OCI-LY3 (cell line): Measurements from ENCODE around the gene MYH9.

ENCODE experiments used
- CTCF ChIP-seq: fragments of 200-600, 300-600 bp; sonication (generic); IDR thresholded peaks from 2 replicates; pipeline ENCODE4 v1.5.1; 2014; ENCODE audit warnings: antibody characterized with exemption, low read length, low read depth
- EZH2phosphoT487 ChIP-seq: fragments of 200-600 bp; shearing (Covaris generic); IDR thresholded peaks from 2 replicates; pipeline ENCODE4 v1.6.1; 2018; ENCODE audit warnings: antibody characterized with exemption, mixed run types, low read depth

- no peak for TF ChIP-seq CTCF
- no peak for TF ChIP-seq EZH2phosphoT487
Observed at GRCh38 chr22:36391638-36392037, 3.9 kb upstream of the MYH9 start.
